ENCODE measurements around the gene NAV2.

NAV2 gene

GRCh38 chr11:20051469-20052399 is 339.1 kb downstream of the NAV2 start:
- H3K36me3 ChIP-seq (ENCODE audit: control insufficient read depth in 4 of 4, insufficient read depth in 4 of 4, low read length in 3 of 4): no peaks in the 10 kb centered on the region
- POLR2A ChIA-PET: no interaction called here
- H3K27ac ChIP-seq (ENCODE audit: insufficient read depth in 1 of 2, low read depth in 1 of 2, low read length in 2 of 2, poor library complexity in 1 of 2, severe bottlenecking in 2 of 2): no peak overlapping the region
- peaks cover 1 to 6% (median 3%) of the 10 kb centered on the region in 4 experiments for H3K4me1 ChIP-seq (ENCODE audit: control extremely low read depth in 1 of 4, control insufficient read depth in 4 of 4, insufficient read depth in 4 of 4, low read length in 3 of 4)
- no peak for DNase-seq
- H3K4me3 ChIP-seq (ENCODE audit: control insufficient read depth in 1 of 7, extremely low read depth in 1 of 7, insufficient read depth in 4 of 7, low read depth in 2 of 7, low read length in 6 of 7): no peak overlapping the region
- CTCF ChIA-PET: interaction anchor here (0.6 to 1.2 kb wide), 2 partner anchors 50 to 1482 kb away, joined by 3 to 4 read pairs; no protein-coding TSS in a partner anchor
- no peaks in the 10 kb centered on the region for H3K9me3 ChIP-seq (ENCODE audit: control extremely low read depth in 1 of 5, control insufficient read depth in 4 of 5, insufficient read depth in 2 of 5, low read depth in 1 of 5, low read length in 4 of 5)
- no peaks in the 10 kb centered on the region for H3K27me3 ChIP-seq (replicated peaks in 2 of 5; ENCODE audit: control insufficient read depth in 4 of 5, insufficient read depth in 5 of 5, low read length in 4 of 5)
- WGBS (ENCODE audit: insufficient coverage): 83% methylated on average over 5 of the region's 5 CpGs

- 94% methylated on average over 3 of the region's 4 CpGs for WGBS (ENCODE audit: insufficient coverage)
- CTCF ChIA-PET: no interaction called here
- no peak overlapping the region for H3K27ac ChIP-seq (ENCODE audit: insufficient read depth in 1 of 2, low read depth in 1 of 2, low read length in 2 of 2, poor library complexity in 1 of 2, severe bottlenecking in 2 of 2)
Observed at GRCh38 chr11:20053572-20053971, 340.9 kb downstream of the NAV2 start.

GRCh38 chr11:20054584-20054983 is 341.9 kb downstream of the NAV2 start:
- Histone ChIP-seq H3K36me3 (ENCODE audit: control insufficient read depth in 4 of 4, insufficient read depth in 4 of 4, low read length in 3 of 4) (no peaks in the 10 kb centered on the region), H3K27ac (ENCODE audit: insufficient read depth in 1 of 2, low read depth in 1 of 2, low read length in 2 of 2, poor library complexity in 1 of 2, severe bottlenecking in 2 of 2) (no peak overlapping the region), H3K9me3 (ENCODE audit: control extremely low read depth in 1 of 5, control insufficient read depth in 4 of 5, insufficient read depth in 2 of 5, low read depth in 1 of 5, low read length in 4 of 5) (no peaks in the 10 kb centered on the region), H3K27me3 (replicated peaks in 2 of 5; ENCODE audit: control insufficient read depth in 4 of 5, insufficient read depth in 5 of 5, low read length in 4 of 5) (peaks cover 0 to 2% (median 0%) of the 10 kb centered on the region in 5 experiments), H3K4me3 (ENCODE audit: control insufficient read depth in 1 of 7, extremely low read depth in 1 of 7, insufficient read depth in 4 of 7, low read depth in 2 of 7, low read length in 6 of 7) (no peak overlapping the region), H3K4me1 (ENCODE audit: control extremely low read depth in 1 of 4, control insufficient read depth in 4 of 4, insufficient read depth in 4 of 4, low read length in 3 of 4) (no peaks in the 10 kb centered on the region)
- WGBS (ENCODE audit: insufficient coverage): 100% methylated on average over 1 of the region's 1 CpG
- ChIA-PET POLR2A (no interaction called here), CTCF (interaction anchor here (1.0 to 1.3 kb wide), 3 partner anchors 9 to 14 kb away, joined by 3 to 5 read pairs (median 3); no protein-coding TSS in a partner anchor)
- no peak for DNase-seq

More at GRCh38 chr11:20053572-20053971, 340.9 kb downstream of the NAV2 start:
- H3K4me1 ChIP-seq (ENCODE audit: control extremely low read depth in 1 of 4, control insufficient read depth in 4 of 4, insufficient read depth in 4 of 4, low read length in 3 of 4): no peaks in the 10 kb centered on the region
- H3K27me3 ChIP-seq (replicated peaks in 2 of 5; ENCODE audit: control insufficient read depth in 4 of 5, insufficient read depth in 5 of 5, low read length in 4 of 5): peaks cover 0 to 2% (median 0%) of the 10 kb centered on the region in 5 experiments
- no peak overlapping the region for H3K4me3 ChIP-seq (ENCODE audit: control insufficient read depth in 1 of 7, extremely low read depth in 1 of 7, insufficient read depth in 4 of 7, low read depth in 2 of 7, low read length in 6 of 7)
- POLR2A ChIA-PET: no interaction called here
- H3K36me3 ChIP-seq (ENCODE audit: control insufficient read depth in 4 of 4, insufficient read depth in 4 of 4, low read length in 3 of 4): no peaks in the 10 kb centered on the region
- no peak for DNase-seq
- H3K9me3 ChIP-seq (ENCODE audit: control extremely low read depth in 1 of 5, control insufficient read depth in 4 of 5, insufficient read depth in 2 of 5, low read depth in 1 of 5, low read length in 4 of 5): no peaks in the 10 kb centered on the region

- DNase-seq: no peak
- Histone ChIP-seq H3K4me1 (ENCODE audit: control extremely low read depth in 1 of 4, control insufficient read depth in 4 of 4, insufficient read depth in 4 of 4, low read length in 3 of 4) (no peaks in the 10 kb centered on the region), H3K9me3 (ENCODE audit: control extremely low read depth in 1 of 5, control insufficient read depth in 4 of 5, insufficient read depth in 2 of 5, low read depth in 1 of 5, low read length in 4 of 5) (no peaks in the 10 kb centered on the region), H3K36me3 (ENCODE audit: control insufficient read depth in 4 of 4, insufficient read depth in 4 of 4, low read length in 3 of 4) (no peaks in the 10 kb centered on the region), H3K4me3 (ENCODE audit: control insufficient read depth in 1 of 7, extremely low read depth in 1 of 7, insufficient read depth in 4 of 7, low read depth in 2 of 7, low read length in 6 of 7) (no peak overlapping the region), H3K27me3 (replicated peaks in 2 of 5; ENCODE audit: control insufficient read depth in 4 of 5, insufficient read depth in 5 of 5, low read length in 4 of 5) (peaks cover 0 to 2% (median 0%) of the 10 kb centered on the region in 5 experiments), H3K27ac (ENCODE audit: insufficient read depth in 1 of 2, low read depth in 1 of 2, low read length in 2 of 2, poor library complexity in 1 of 2, severe bottlenecking in 2 of 2) (no peak overlapping the region)
- WGBS (ENCODE audit: insufficient coverage): 94% methylated on average over 2 of the region's 2 CpGs
- CTCF ChIA-PET: interaction anchor here (1.2 to 1.3 kb wide), 2 partner anchors 11 to 13 kb away, joined by 3 to 5 read pairs; no protein-coding TSS in a partner anchor
- POLR2A ChIA-PET: no interaction called here
Observed at GRCh38 chr11:20055312-20055711, 342.7 kb downstream of the NAV2 start.

- POLR2A ChIA-PET: no interaction called here
- H3K36me3 ChIP-seq (ENCODE audit: control insufficient read depth in 4 of 4, insufficient read depth in 4 of 4, low read length in 3 of 4): no peaks in the 10 kb centered on the region
Observed at GRCh38 chr11:20056109-20056949, 343.7 kb downstream of the NAV2 start.

GRCh38 chr11:20056950-20057943 is 344.6 kb downstream of the NAV2 start:
- 98% methylated on average over 6 of the region's 8 CpGs for WGBS (ENCODE audit: insufficient coverage)
- DNase-seq: no peak
- Histone ChIP-seq H3K9me3 (ENCODE audit: control extremely low read depth in 1 of 5, control insufficient read depth in 4 of 5, insufficient read depth in 2 of 5, low read depth in 1 of 5, low read length in 4 of 5) (no peaks in the 10 kb centered on the region), H3K27me3 (replicated peaks in 2 of 5; ENCODE audit: control insufficient read depth in 4 of 5, insufficient read depth in 5 of 5, low read length in 4 of 5) (peaks cover 0 to 2% (median 0%) of the 10 kb centered on the region in 5 experiments), H3K4me1 (ENCODE audit: control extremely low read depth in 1 of 4, control insufficient read depth in 4 of 4, insufficient read depth in 4 of 4, low read length in 3 of 4) (no peaks in the 10 kb centered on the region), H3K36me3 (ENCODE audit: control insufficient read depth in 4 of 4, insufficient read depth in 4 of 4, low read length in 3 of 4) (no peaks in the 10 kb centered on the region), H3K27ac (ENCODE audit: insufficient read depth in 1 of 2, low read depth in 1 of 2, low read length in 2 of 2, poor library complexity in 1 of 2, severe bottlenecking in 2 of 2) (no peak overlapping the region), H3K4me3 (ENCODE audit: control insufficient read depth in 1 of 7, extremely low read depth in 1 of 7, insufficient read depth in 4 of 7, low read depth in 2 of 7, low read length in 6 of 7) (no peak overlapping the region)
- ChIA-PET POLR2A (no interaction called here), CTCF (interaction anchor here (1.1 to 1.2 kb wide), 2 partner anchors 54 to 74 kb away, joined by 3 read pairs; no protein-coding TSS in a partner anchor)

More at GRCh38 chr11:20056109-20056949, 343.7 kb downstream of the NAV2 start:
- no peaks in the 10 kb centered on the region for H3K9me3 ChIP-seq (ENCODE audit: control extremely low read depth in 1 of 5, control insufficient read depth in 4 of 5, insufficient read depth in 2 of 5, low read depth in 1 of 5, low read length in 4 of 5)
- WGBS (ENCODE audit: insufficient coverage): 92% methylated on average over 3 of the region's 8 CpGs
- H3K27ac ChIP-seq (ENCODE audit: insufficient read depth in 1 of 2, low read depth in 1 of 2, low read length in 2 of 2, poor library complexity in 1 of 2, severe bottlenecking in 2 of 2): no peak overlapping the region
- H3K27me3 ChIP-seq (replicated peaks in 2 of 5; ENCODE audit: control insufficient read depth in 4 of 5, insufficient read depth in 5 of 5, low read length in 4 of 5): peaks cover 0 to 2% (median 0%) of the 10 kb centered on the region in 5 experiments
- DNase-seq: no peak
- CTCF ChIA-PET: interaction anchor here (1.2 kb wide), 1 partner anchor 55 kb away, joined by 3 read pairs; no protein-coding TSS in a partner anchor
- no peak overlapping the region for H3K4me3 ChIP-seq (ENCODE audit: control insufficient read depth in 1 of 7, extremely low read depth in 1 of 7, insufficient read depth in 4 of 7, low read depth in 2 of 7, low read length in 6 of 7)
- H3K4me1 ChIP-seq (ENCODE audit: control extremely low read depth in 1 of 4, control insufficient read depth in 4 of 4, insufficient read depth in 4 of 4, low read length in 3 of 4): no peaks in the 10 kb centered on the region
